IMR-90 (cell line): Measurements from ENCODE around the gene ADGRL3. TPM values are rescaled to one million over a fixed set of nuclear protein-coding genes. Genes with fewer than 3 reads are reported as not detected.

ENCODE experiments used
- ATAC-seq: fragments of 200-7000 bp; cut with Tn5 transposase; 2 replicates; pipeline ENCODE4 v1.9.1; 2020; ENCODE audit warnings: low read depth, mild to moderate bottlenecking, moderate library complexity
- BruUV-seq: library from RNA; stranded (reverse); fragments of 400-500 nt; replicated peaks from 2 replicates; lab custom pipeline; 2021; lab: Mats Ljungman, UMichigan
- CTCF ChIA-PET: fragments of 300-600 bp; formaldehyde crosslinking; extraction: SDS; loops from one replicate; lab custom pipeline; 2021; ENCODE audit warnings: antibody characterized with exemption; lab: Yijun Ruan, JAX
- POLR2A ChIA-PET: fragments of 300-600 bp; sonication (Branson Sonifier 250); formaldehyde crosslinking; loops from one replicate; lab custom pipeline; 2022; ENCODE audit warnings: antibody characterized with exemption; ENCODE audit not compliant: unreplicated experiment; lab: Charles Lee
- DNase-seq: peaks from one replicate; pipeline ENCODE4 v3.0.0; 2013
- H2AFZ ChIP-seq: replicated peaks from 2 replicates; pipeline ENCODE3; 2013; ENCODE audit warnings: low read length, mild to moderate bottlenecking; ENCODE audit not compliant: poor library complexity
- H2AK5ac ChIP-seq: 2 replicates; pipeline ENCODE4 v1.6.1; 2013; ENCODE audit warnings: low read depth, low read length, inconsistent platforms
- H2AK9ac ChIP-seq: replicated peaks from 2 replicates; pipeline ENCODE3; 2013; ENCODE audit warnings: mild to moderate bottlenecking, low read depth, low read length, moderate library complexity; ENCODE audit not compliant: poor library complexity
- H2BK120ac ChIP-seq: 2 replicates; pipeline ENCODE4 v1.6.1; 2013; ENCODE audit warnings: low read depth, low read length, inconsistent platforms
- H2BK15ac ChIP-seq: 3 replicates; pipeline ENCODE4 v1.6.1; 2013; ENCODE audit warnings: low read depth, low read length, inconsistent platforms
- H2BK20ac ChIP-seq: 2 replicates; pipeline ENCODE4 v1.6.1; 2013; ENCODE audit warnings: low read depth, mild to moderate bottlenecking, inconsistent platforms, low read length, moderate library complexity
- H2BK5ac ChIP-seq: 2 replicates; pipeline ENCODE4 v1.6.1; 2013; ENCODE audit warnings: mild to moderate bottlenecking, low read depth, low read length, inconsistent platforms; ENCODE audit not compliant: poor library complexity, severe bottlenecking
- H3K14ac ChIP-seq: replicated peaks from 2 replicates; pipeline ENCODE4 v1.6.1; 2013; ENCODE audit warnings: low read depth, low read length, inconsistent platforms
- H3K18ac ChIP-seq: 2 replicates; pipeline ENCODE4 v1.6.1; 2013; ENCODE audit warnings: low read depth, low read length, control low read depth
- H3K23ac ChIP-seq: 2 replicates; pipeline ENCODE4 v1.6.1; 2013; ENCODE audit warnings: low read depth, low read length, inconsistent platforms
- H3K27ac ChIP-seq: 2 replicates; pipeline ENCODE4 v1.5.1; 2013; ENCODE audit warnings: mild to moderate bottlenecking, control low read depth, low read length; ENCODE audit not compliant: insufficient read depth
- H3K27me3 ChIP-seq: 2 replicates; pipeline ENCODE4 v1.6.1; 2013; ENCODE audit warnings: low read length; ENCODE audit not compliant: control insufficient read depth, insufficient read depth
- H3K36me3 ChIP-seq: 2 replicates; pipeline ENCODE4 v1.6.1; 2013; ENCODE audit warnings: low read length, mixed read lengths; ENCODE audit not compliant: control insufficient read depth, insufficient read depth
- H3K4ac ChIP-seq: 2 replicates; pipeline ENCODE4 v1.6.1; 2013; ENCODE audit warnings: low read depth, low read length, inconsistent platforms
- H3K4me1 ChIP-seq: 2 replicates; pipeline ENCODE4 v1.6.1; 2013; ENCODE audit warnings: low read length, mixed read lengths; ENCODE audit not compliant: control insufficient read depth, insufficient read depth
- H3K4me2 ChIP-seq: 2 replicates; pipeline ENCODE4 v1.6.1; 2013; ENCODE audit warnings: low read depth, mild to moderate bottlenecking, control low read depth, low read length, moderate library complexity
- H3K4me3 ChIP-seq: 2 replicates; pipeline ENCODE4 v1.5.1; 2013; ENCODE audit warnings: low read depth, mild to moderate bottlenecking, control low read depth, low read length, moderate library complexity; ENCODE audit not compliant: insufficient read depth
- H3K56ac ChIP-seq: 2 replicates; pipeline ENCODE4 v1.6.1; 2013; ENCODE audit warnings: low read length, inconsistent platforms; ENCODE audit not compliant: insufficient read depth; ENCODE audit errors: extremely low read depth
- H3K79me1 ChIP-seq, 2 experiments: 2 replicates each; pipeline ENCODE4 v1.6.1; 2013; ENCODE audit warnings: low read length in 2 of 2, inconsistent platforms in 1 of 2, low read depth in 1 of 2
- H3K9ac ChIP-seq: 2 replicates; pipeline ENCODE4 v1.6.1; 2013; ENCODE audit warnings: low read depth, low read length, control low read depth
- H3K9me1 ChIP-seq: 2 replicates; pipeline ENCODE4 v1.6.1; 2013; ENCODE audit warnings: low read length, inconsistent platforms; ENCODE audit not compliant: insufficient read depth
- H3K9me3 ChIP-seq: 2 replicates; pipeline ENCODE4 v1.6.1; 2013; ENCODE audit warnings: low read length; ENCODE audit not compliant: control insufficient read depth, insufficient read depth
- H4K20me1 ChIP-seq: 2 replicates; pipeline ENCODE4 v1.6.1; 2013; ENCODE audit warnings: low read length, inconsistent platforms; ENCODE audit not compliant: insufficient read depth
- H4K5ac ChIP-seq: 2 replicates; pipeline ENCODE4 v1.6.1; 2013; ENCODE audit warnings: mild to moderate bottlenecking, low read depth, low read length, control low read depth
- H4K8ac ChIP-seq, 2 experiments: 2 replicates each; pipeline ENCODE4 v1.6.1; 2013; ENCODE audit warnings: low read depth in 2 of 2, low read length in 2 of 2, control low read depth in 1 of 2, inconsistent platforms in 1 of 2
- H4K91ac ChIP-seq: 2 replicates; pipeline ENCODE4 v1.6.1; 2013; ENCODE audit warnings: low read depth, low read length, inconsistent platforms; ENCODE audit not compliant: insufficient read depth
- BHLHE40 ChIP-seq: fragments of 150-350 bp; IDR thresholded peaks from 2 replicates; pipeline ENCODE4 v1.6.1; 2016; ENCODE audit warnings: mild to moderate bottlenecking, low read depth, low read length
- CEBPB ChIP-seq: IDR thresholded peaks from 2 replicates; pipeline ENCODE4 v1.6.1; 2012; ENCODE audit warnings: low read depth, low read length, improper control_type of control experiment
- CHD1 ChIP-seq: IDR thresholded peaks from 2 replicates; pipeline ENCODE4 v1.6.1; 2012; ENCODE audit warnings: low read depth, low read length, improper control_type of control experiment
- CTCF ChIP-seq: conservative IDR thresholded peaks from 2 replicates; pipeline ENCODE4 v1.5.1; 2012; ENCODE audit warnings: mild to moderate bottlenecking, low read depth, low read length, improper control_type of control experiment
- FOS ChIP-seq: fragments of 150-350 bp; IDR thresholded peaks from 2 replicates; pipeline ENCODE4 v1.6.1; 2016; ENCODE audit warnings: low read depth, low read length
- MAFK ChIP-seq: IDR thresholded peaks from 2 replicates; pipeline ENCODE4 v1.6.1; 2012; ENCODE audit warnings: low read depth, low read length, improper control_type of control experiment
- MXI1 ChIP-seq: IDR thresholded peaks from 2 replicates; pipeline ENCODE4 v1.6.1; 2012; ENCODE audit warnings: low read depth, mild to moderate bottlenecking, low read length, moderate library complexity, borderline replicate concordance
- RFX5 ChIP-seq: IDR thresholded peaks from 2 replicates; pipeline ENCODE4 v1.8.0; 2012; ENCODE audit warnings: low read depth, mild to moderate bottlenecking, low read length, moderate library complexity
- SMC3 ChIP-seq: fragments of 150-350 bp; IDR thresholded peaks from 2 replicates; pipeline ENCODE4 v1.6.1; 2016; ENCODE audit warnings: low read depth, mild to moderate bottlenecking, antibody characterized with exemption, low read length, moderate library complexity
- WGBS, 2 experiments: methylation state at CpG; one replicate each; pipeline versions ENCODE4 v1.1.5 to v1.1.7; 2013; ENCODE audit warnings: missing lambda C conversion rate in 2 of 2; ENCODE audit not compliant: insufficient read length in 1 of 2; ENCODE audit errors: extremely low coverage in 2 of 2; 5-methylcytosine and 5-hydroxymethylcytosine counted together
- dilution Hi-C: fragments of 300-500 bp; cut with HindIII; formaldehyde crosslinking; loops from one replicate; pipeline ENCODE4 v1.14.3; 2018; ENCODE audit warnings: low sequenced_read_pairs; ENCODE audit not compliant: unreplicated experiment
- in situ Hi-C: fragments of 300-500 bp; cut with MboI; formaldehyde crosslinking; loops from 3 replicates; pipeline ENCODE4 v1.14.3; 2019; ENCODE audit warnings: low sequenced_read_pairs, inconsistent platforms, mixed read lengths
- intact Hi-C: fragments of 100-400 bp; cut with micrococcal nuclease; formaldehyde crosslinking; loops from 2 replicates; pipeline ENCODE4 v1.10.0; 2022
- polyA plus RNA-seq, 3 experiments: library from polyadenylated mRNA; depleted of rRNA; stranded (reverse); fragments of >200 nt; gene quantifications; 2 replicates each; pipeline ENCODE4 v1.2.3, GENCODE V29; 2012; ENCODE audit warnings: low replicate concordance in 1 of 3
- total RNA-seq: library from RNA; depleted of rRNA; stranded (reverse); fragments of >200 nt; gene quantifications from 2 replicates; pipeline ENCODE4 v1.2.3, GENCODE V29; 2012
- TF ChIP-seq, protein P1 (sequence below): fragments of 150-350 bp; IDR thresholded peaks from 2 replicates; pipeline ENCODE4 v1.6.1; 2016; ENCODE audit warnings: low read depth, mild to moderate bottlenecking, low read length, moderate library complexity, borderline replicate concordance

Gene ADGRL3
- total and polyA plus RNA-seq, 2 of the 4 experiments (the other 2 are of a cell fraction), result 0.46 to 2.5 TPM

DNA sequence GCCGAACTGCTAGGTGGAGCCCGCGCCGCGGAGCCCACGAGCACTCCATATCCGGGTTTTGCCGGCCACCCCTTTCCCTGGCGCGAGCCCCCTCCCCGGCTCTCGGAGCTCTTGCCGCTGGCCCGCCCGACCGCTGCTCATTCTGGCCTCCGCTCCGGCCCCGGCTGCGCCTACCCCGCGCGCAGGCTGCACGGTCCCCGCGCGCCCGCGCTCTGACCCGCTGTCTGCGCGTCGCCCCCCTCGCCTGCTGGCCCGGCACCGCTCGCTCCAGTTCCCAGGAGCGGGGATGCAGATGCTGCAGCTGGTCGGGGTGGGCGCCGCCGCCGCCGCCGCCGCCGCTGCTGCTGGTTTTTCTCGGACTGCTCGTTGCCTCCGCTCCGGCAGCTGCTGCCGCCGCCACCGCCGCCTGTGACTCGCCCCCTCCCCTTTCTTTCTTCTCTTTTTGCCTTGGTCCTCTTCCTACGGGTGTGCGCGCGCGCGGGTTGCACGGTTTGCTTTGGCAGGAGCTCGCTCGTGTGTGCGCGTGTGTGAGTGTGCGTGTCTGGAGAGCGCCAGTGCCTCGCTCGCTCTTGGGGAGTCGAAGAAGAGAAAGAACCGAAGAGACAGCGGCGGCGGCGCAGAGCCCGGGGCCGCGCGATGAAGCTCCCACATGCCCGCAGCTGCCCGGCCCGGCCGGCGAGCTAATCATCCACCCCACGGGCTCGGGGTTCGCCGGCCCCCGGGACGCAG lies at the start of gene ADGRL3 (continued):
- TF ChIP-seq MXI1 (no peak), BHLHE40 (no peak)

GRCh38 chr4:61152433-61152832 lies 47.7 kb upstream of the ADGRL3 start:
- Histone ChIP-seq H2BK20ac (no peak overlapping the region), H3K18ac (no peak overlapping the region), H3K4ac (no peak overlapping the region), H2AFZ (no peak overlapping the region), H3K4me2 (no peak overlapping the region), H3K4me3 (no peak overlapping the region), H3K56ac (no peak overlapping the region), H3K9ac (no peak overlapping the region), H3K9me3 (no peaks in the 10 kb centered on the region), H4K20me1 (no peaks in the 10 kb centered on the region), H2BK120ac (no peak overlapping the region), H2AK9ac (no peak overlapping the region), H4K8ac (no peak overlapping the region), H3K14ac (no peak overlapping the region), H3K23ac (no peak overlapping the region), H4K5ac (no peak overlapping the region), H2AK5ac (no peak overlapping the region), H3K27ac (no peak overlapping the region), H3K27me3 (no peaks in the 10 kb centered on the region), H3K9me1 (no peaks in the 10 kb centered on the region), H2BK5ac (no peak overlapping the region), H3K4me1 (no peaks in the 10 kb centered on the region), H2BK15ac (no peak overlapping the region), H3K36me3 (no peaks in the 10 kb centered on the region), H4K91ac (no peak overlapping the region), H3K79me1 (no peaks in the 10 kb centered on the region)
- intact Hi-C loops, result no loop called here
- DNase-seq, result no peak
- in situ Hi-C loops, result no loop called here
- dilution Hi-C loops, result no loop called here
- ChIA-PET CTCF (no interaction called here), POLR2A (no interaction called here)
- BruUV-seq, result no TSS peak
- 75% methylated on average over 2 of the region's 4 CpGs; no CpG with 5 or more reads in 1 of the 2 experiments for WGBS, 2 experiments
- no peak for ATAC-seq
- TF ChIP-seq SMC3 (no peak), CTCF (no peak), CHD1 (no peak), MXI1 (no peak), CEBPB (no peak), RFX5 (no peak), MAFK (no peak), FOS (no peak)
- TF ChIP-seq, protein P1, sequence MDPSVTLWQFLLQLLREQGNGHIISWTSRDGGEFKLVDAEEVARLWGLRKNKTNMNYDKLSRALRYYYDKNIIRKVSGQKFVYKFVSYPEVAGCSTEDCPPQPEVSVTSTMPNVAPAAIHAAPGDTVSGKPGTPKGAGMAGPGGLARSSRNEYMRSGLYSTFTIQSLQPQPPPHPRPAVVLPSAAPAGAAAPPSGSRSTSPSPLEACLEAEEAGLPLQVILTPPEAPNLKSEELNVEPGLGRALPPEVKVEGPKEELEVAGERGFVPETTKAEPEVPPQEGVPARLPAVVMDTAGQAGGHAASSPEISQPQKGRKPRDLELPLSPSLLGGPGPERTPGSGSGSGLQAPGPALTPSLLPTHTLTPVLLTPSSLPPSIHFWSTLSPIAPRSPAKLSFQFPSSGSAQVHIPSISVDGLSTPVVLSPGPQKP, result no peak
